Keratinocyte (primary cell): ENCODE data around the gene COA8. TPM values are rescaled to one million over a fixed set of nuclear protein-coding genes. Genes with fewer than 3 reads are reported as not detected.

Experiments used
- DNase-seq: peaks from one replicate; pipeline ENCODE4 v3.0.0-alpha.2; 2011; ENCODE audit warnings: low read depth, missing footprints, low spot score
- FAIRE-seq: peaks from 2 replicates; lab custom pipeline; 2011; peaks lifted over from hg19 to GRCh38; lab: Jason Lieb, UNC
- H2AFZ ChIP-seq: 2 replicates; pipeline ENCODE4 v1.6.0; 2012; ENCODE audit warnings: low read length, control low read depth, inconsistent platforms; ENCODE audit not compliant: control insufficient read depth
- H3K27ac ChIP-seq: 2 replicates; pipeline ENCODE4 v1.5.1; 2011; ENCODE audit warnings: low read length; ENCODE audit not compliant: control insufficient read depth, insufficient read depth
- H3K27me3 ChIP-seq: 3 replicates; pipeline ENCODE4 v1.6.0; 2011; ENCODE audit warnings: low read length; ENCODE audit not compliant: control insufficient read depth, insufficient read depth; ENCODE audit errors: extremely low read depth
- H3K36me3 ChIP-seq, 2 experiments: 2 replicates in 1 of 2; 3 replicates in 1 of 2; pipeline ENCODE4 v1.5.1; 2011; ENCODE audit warnings: low read length in 2 of 2, mild to moderate bottlenecking in 1 of 2; ENCODE audit not compliant: control insufficient read depth in 2 of 2, insufficient read depth in 2 of 2; ENCODE audit errors: extremely low read depth in 1 of 2
- H3K4me1 ChIP-seq: 3 replicates; pipeline ENCODE4 v1.5.1; 2011; ENCODE audit warnings: low read length; ENCODE audit not compliant: control insufficient read depth, insufficient read depth; ENCODE audit errors: extremely low read depth
- H3K4me2 ChIP-seq: 3 replicates; pipeline ENCODE4 v1.6.0; 2011; ENCODE audit warnings: low read depth, low read length; ENCODE audit not compliant: control insufficient read depth, insufficient read depth; ENCODE audit errors: extremely low read depth
- H3K4me3 ChIP-seq, 3 experiments: fragments of 200-600 bp in 1 of 3; sonication (generic) in 1 of 3; 2 replicates in 2 of 3; 3 replicates in 1 of 3; pipeline ENCODE4 v1.5.1; 2011 to 2016; ENCODE audit warnings: low read length in 3 of 3, mild to moderate bottlenecking in 3 of 3, control low read depth in 2 of 3, inconsistent platforms in 1 of 3, low read depth in 1 of 3, mixed read lengths in 1 of 3, mixed run types in 1 of 3, moderate library complexity in 1 of 3; ENCODE audit not compliant: control insufficient read depth in 2 of 3, insufficient read depth in 2 of 3; ENCODE audit errors: extremely low read depth in 1 of 3
- H3K79me2 ChIP-seq: 2 replicates; pipeline ENCODE4 v1.6.0; 2012; ENCODE audit warnings: low read length; ENCODE audit not compliant: control insufficient read depth, insufficient read depth
- H3K9ac ChIP-seq: 3 replicates; pipeline ENCODE4 v1.6.0; 2011; ENCODE audit warnings: low read length; ENCODE audit not compliant: control insufficient read depth, insufficient read depth; ENCODE audit errors: extremely low read depth
- H3K9me1 ChIP-seq: 3 replicates; pipeline ENCODE4 v1.6.0; 2011; ENCODE audit warnings: low read length; ENCODE audit not compliant: control insufficient read depth, insufficient read depth; ENCODE audit errors: extremely low read depth
- H3K9me3 ChIP-seq: 2 replicates; pipeline ENCODE4 v1.5.1; 2012; ENCODE audit warnings: low read depth, low read length; ENCODE audit not compliant: control insufficient read depth
- H4K20me1 ChIP-seq: 3 replicates; pipeline ENCODE4 v1.6.0; 2011; ENCODE audit warnings: low read length; ENCODE audit not compliant: control insufficient read depth, insufficient read depth; ENCODE audit errors: extremely low read depth
- EZH2 ChIP-seq: IDR thresholded peaks from one replicate; pipeline ENCODE4 v1.6.1; 2012; ENCODE audit warnings: inconsistent platforms, mild to moderate bottlenecking, low read length, moderate library complexity
- dilution Hi-C: fragments of 300-500 bp; cut with MboI; formaldehyde crosslinking; loops from one replicate; pipeline ENCODE4 v1.7.0; 2020; ENCODE audit warnings: low sequenced_read_pairs; ENCODE audit not compliant: extremely low pct_ligation_motif_present
- polyA plus RNA-seq, 5 experiments: library from polyadenylated mRNA; depleted of rRNA in 3 of 5; stranded (reverse) in 3 of 5; stranded (forward) in 1 of 5; unstranded in 1 of 5; fragments of >200 nt; gene quantifications; 1 replicate in 1 of 5; 2 replicates in 3 of 5; 3 replicates in 1 of 5; pipeline versions ENCODE4 v1.2.1 to v1.2.3, GENCODE V29; 2011 to 2012; ENCODE audit warnings: missing spikeins in 2 of 5, low read depth in 1 of 5, low replicate concordance in 1 of 5
- TF ChIP-seq, protein P1 (sequence below), 3 experiments: IDR thresholded peaks in 1 of 3; conservative IDR thresholded peaks in 1 of 3; optimal IDR thresholded peaks in 1 of 3; 2 replicates in 2 of 3; 3 replicates in 1 of 3; pipeline versions ENCODE3 to v1.5.1; 2011; ENCODE audit warnings: low read length in 3 of 3, mild to moderate bottlenecking in 3 of 3, moderate library complexity in 2 of 3, control low read depth in 1 of 3, inconsistent platforms in 1 of 3; ENCODE audit not compliant: insufficient read depth in 2 of 3; ENCODE audit errors: extremely low read depth in 1 of 3

Gene COA8
- polyA plus RNA-seq, 1 donor (not counting 4 experiments of a cell fraction or from before 2014, with no cell fraction given), result 24.8 TPM

DNA sequence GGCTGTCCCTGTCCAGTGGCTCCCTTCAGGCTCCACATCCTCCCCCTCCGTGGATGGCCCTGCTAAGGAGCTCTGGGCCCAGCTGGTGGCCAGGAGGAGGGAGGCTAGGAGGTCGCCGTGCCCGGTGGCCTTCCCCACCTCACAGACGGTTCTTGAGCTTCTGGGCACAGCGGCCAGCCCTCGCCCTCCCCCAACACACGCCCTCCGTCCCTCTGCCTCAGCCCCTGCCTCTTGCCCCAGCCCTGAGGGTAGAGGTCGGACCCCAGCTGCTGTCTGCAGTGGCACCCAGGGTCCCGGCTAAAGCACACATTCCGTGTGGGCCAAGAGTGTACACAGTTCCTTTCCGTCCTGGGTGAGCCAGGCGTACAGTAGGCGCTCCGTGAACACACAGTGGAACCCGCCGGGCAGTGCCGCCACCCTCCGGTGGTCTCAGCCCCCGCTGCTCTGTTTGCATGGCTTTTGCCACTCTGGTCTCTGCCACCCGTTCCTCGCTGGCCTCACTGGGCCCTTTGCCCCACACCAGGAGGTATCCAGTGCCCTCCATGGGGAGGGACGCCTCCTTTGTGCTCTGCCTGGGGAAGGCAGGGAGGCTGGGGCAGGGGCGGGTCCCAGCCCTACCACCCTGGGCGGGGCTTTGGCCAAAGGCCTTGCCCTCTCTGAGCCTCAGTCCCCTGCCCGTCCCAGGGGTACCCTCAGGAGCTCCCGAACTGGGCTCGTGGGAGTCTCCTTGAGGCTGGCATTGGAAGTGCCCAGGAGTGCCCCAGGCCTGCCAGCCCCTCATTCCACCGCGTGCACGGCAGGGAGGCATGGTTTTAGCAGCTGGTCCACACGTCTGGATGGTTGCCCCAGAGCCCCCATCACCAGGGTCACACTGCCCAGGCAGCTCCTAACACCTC, 20.8 kb upstream of the COA8 start:
- peak overlapping the region; percentile 37 for H3K4me2 ChIP-seq
- no peaks in the 10 kb centered on the region for H3K79me2 ChIP-seq
- H3K4me1 ChIP-seq, result peaks cover 31% of the 10 kb centered on the region
- H3K9ac ChIP-seq, result no peak overlapping the region
- H3K4me3 ChIP-seq, result no peak overlapping the region
- TF ChIP-seq, protein P1, sequence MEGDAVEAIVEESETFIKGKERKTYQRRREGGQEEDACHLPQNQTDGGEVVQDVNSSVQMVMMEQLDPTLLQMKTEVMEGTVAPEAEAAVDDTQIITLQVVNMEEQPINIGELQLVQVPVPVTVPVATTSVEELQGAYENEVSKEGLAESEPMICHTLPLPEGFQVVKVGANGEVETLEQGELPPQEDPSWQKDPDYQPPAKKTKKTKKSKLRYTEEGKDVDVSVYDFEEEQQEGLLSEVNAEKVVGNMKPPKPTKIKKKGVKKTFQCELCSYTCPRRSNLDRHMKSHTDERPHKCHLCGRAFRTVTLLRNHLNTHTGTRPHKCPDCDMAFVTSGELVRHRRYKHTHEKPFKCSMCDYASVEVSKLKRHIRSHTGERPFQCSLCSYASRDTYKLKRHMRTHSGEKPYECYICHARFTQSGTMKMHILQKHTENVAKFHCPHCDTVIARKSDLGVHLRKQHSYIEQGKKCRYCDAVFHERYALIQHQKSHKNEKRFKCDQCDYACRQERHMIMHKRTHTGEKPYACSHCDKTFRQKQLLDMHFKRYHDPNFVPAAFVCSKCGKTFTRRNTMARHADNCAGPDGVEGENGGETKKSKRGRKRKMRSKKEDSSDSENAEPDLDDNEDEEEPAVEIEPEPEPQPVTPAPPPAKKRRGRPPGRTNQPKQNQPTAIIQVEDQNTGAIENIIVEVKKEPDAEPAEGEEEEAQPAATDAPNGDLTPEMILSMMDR (optimal IDR thresholded peaks at IDR 0.05 in 1 of 3, IDR thresholded peaks at IDR 0.05 in 1 of 3, conservative IDR thresholded peaks at IDR 0.05 in 1 of 3; ENCODE audit: extremely low read depth in 1 of 3, insufficient read depth in 2 of 3, low read length in 3 of 3), result no peak
- TF ChIP-seq EZH2, result no peak
- peaks cover 6% of the 10 kb centered on the region for H4K20me1 ChIP-seq
- no peak for DNase-seq
- FAIRE-seq, result no peak
- H3K27me3 ChIP-seq, result no peaks in the 10 kb centered on the region
- no peaks in the 10 kb centered on the region for H3K9me3 ChIP-seq
- no peaks in the 10 kb centered on the region for H3K36me3 ChIP-seq
- H3K9me1 ChIP-seq, result no peaks in the 10 kb centered on the region
- dilution Hi-C loops, result no loop called here
- H2AFZ ChIP-seq, result no peak overlapping the region
- no peak overlapping the region for H3K27ac ChIP-seq

DNA sequence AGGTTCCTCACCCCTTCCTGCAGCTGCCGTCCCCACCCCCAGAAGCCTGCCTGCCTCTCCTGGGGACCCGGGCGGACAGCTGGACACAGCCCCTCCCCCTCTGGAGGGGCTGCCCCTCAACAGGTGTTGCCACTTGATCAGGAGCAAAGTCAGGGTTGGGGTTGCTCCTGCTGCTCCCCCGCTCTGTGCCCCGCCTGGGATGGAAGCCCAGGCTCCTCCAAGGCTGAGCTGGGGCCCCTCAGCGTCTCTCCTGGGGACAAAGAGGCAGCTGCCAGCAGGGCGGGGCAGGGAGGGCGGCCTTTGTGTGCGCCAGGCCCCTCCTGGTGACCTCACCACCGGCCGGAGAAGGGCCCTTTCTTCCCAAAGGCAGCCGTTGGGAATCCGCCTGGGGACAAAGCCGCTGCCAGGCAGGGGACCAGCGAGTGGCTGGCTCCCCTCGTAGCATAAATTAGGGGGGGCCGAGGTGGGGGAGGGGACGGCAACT, 20.1 kb upstream of the COA8 start:
- Histone ChIP-seq H3K27me3 (no peaks in the 10 kb centered on the region), H3K27ac (no peak overlapping the region), H3K9me3 (no peaks in the 10 kb centered on the region), H3K4me1 (peaks cover 31% of the 10 kb centered on the region), H3K9ac (no peak overlapping the region), H3K79me2 (no peaks in the 10 kb centered on the region), H3K36me3 (no peaks in the 10 kb centered on the region), H3K4me3 (no peak overlapping the region), H3K4me2 (no peak overlapping the region), H2AFZ (no peak overlapping the region), H4K20me1 (peaks cover 7% of the 10 kb centered on the region), H3K9me1 (no peaks in the 10 kb centered on the region)
- FAIRE-seq, result no peak
- dilution Hi-C loops, result no loop called here
- no peak for DNase-seq
- TF ChIP-seq, protein P1 (optimal IDR thresholded peaks at IDR 0.05 in 1 of 3, IDR thresholded peaks at IDR 0.05 in 1 of 3, conservative IDR thresholded peaks at IDR 0.05 in 1 of 3; ENCODE audit: extremely low read depth in 1 of 3, insufficient read depth in 2 of 3, low read length in 3 of 3), result no peak
- no peak for TF ChIP-seq EZH2
